GM12878 (cell line): ENCODE data around the gene MED25. TPM values are rescaled to one million over a fixed set of nuclear protein-coding genes. Genes with fewer than 3 reads are reported as not detected.

Source experiments
- ATAC-seq: fragments of 200-7000 bp; cut with Tn5 transposase; 3 replicates; pipeline ENCODE4 v1.9.1; 2020; ENCODE audit warnings: mild to moderate bottlenecking, moderate library complexity
- BruUV-seq: library from RNA; stranded (reverse); fragments of 400-500 nt; replicated peaks from 2 replicates; lab custom pipeline; 2021; lab: Mats Ljungman, UMichigan
- CTCF ChIA-PET: fragments of 300-600 bp; sonication (Branson Sonifier 250); formaldehyde crosslinking; extraction: SDS; loops from one replicate; lab custom pipeline; 2021; ENCODE audit warnings: inconsistent platforms; lab: Yijun Ruan, JAX
- POLR2A ChIA-PET: fragments of 350-600 bp; formaldehyde crosslinking; extraction: SDS; loops from one replicate; lab custom pipeline; 2021; ENCODE audit warnings: inconsistent platforms; lab: Charles Lee
- RAD21 ChIA-PET: fragments of 300-600 bp; sonication (Branson Sonifier 250); formaldehyde crosslinking; loops from one replicate; lab custom pipeline; 2023; ENCODE audit warnings: antibody characterized with exemption; ENCODE audit not compliant: unreplicated experiment; lab: Charles Lee
- SMC1A ChIA-PET: fragments of 300-600 bp; sonication (Branson Sonifier 250); formaldehyde crosslinking; loops from one replicate; lab custom pipeline; 2023; ENCODE audit not compliant: unreplicated experiment, uncharacterized antibody; lab: Charles Lee
- DNase-seq: peaks from one replicate; pipeline ENCODE4 v3.0.0-alpha.2; 2011; ENCODE audit warnings: low read depth, low spot score
- FAIRE-seq: peaks from 3 replicates; lab custom pipeline; 2011; peaks lifted over from hg19 to GRCh38; lab: Jason Lieb, UNC
- H2AFZ ChIP-seq: 2 replicates; pipeline ENCODE4 v1.6.0; 2011; ENCODE audit warnings: low read depth, low read length, control low read depth; ENCODE audit not compliant: control insufficient read depth
- H3K27ac ChIP-seq: 2 replicates; pipeline ENCODE4 v1.5.1; 2011; ENCODE audit warnings: control low read depth; ENCODE audit not compliant: control insufficient read depth, insufficient read depth
- H3K27me3 ChIP-seq, 2 experiments: replicated peaks in 1 of 2; 2 replicates each; pipeline versions ENCODE4 v1.6.0 to v1.6.1; 2011; ENCODE audit warnings: low read length in 1 of 2; ENCODE audit not compliant: control insufficient read depth in 2 of 2, insufficient read depth in 2 of 2
- H3K36me3 ChIP-seq, 2 experiments: 2 replicates each; pipeline ENCODE4 v1.5.1; 2011; ENCODE audit warnings: low read length in 1 of 2; ENCODE audit not compliant: control insufficient read depth in 2 of 2, insufficient read depth in 2 of 2
- H3K4me1 ChIP-seq: 2 replicates; pipeline ENCODE4 v1.6.1; 2011; ENCODE audit warnings: mild to moderate bottlenecking, low read length, moderate library complexity, mixed read lengths; ENCODE audit not compliant: control insufficient read depth, insufficient read depth
- H3K4me2 ChIP-seq: 2 replicates; pipeline ENCODE4 v1.6.0; 2011; ENCODE audit warnings: control low read depth; ENCODE audit not compliant: control insufficient read depth, insufficient read depth
- H3K4me3 ChIP-seq: fragments of 200-600 bp; sonication (generic); 2 replicates; pipeline ENCODE4 v1.5.1; 2016
- H3K79me2 ChIP-seq: 2 replicates; pipeline ENCODE4 v1.6.0; 2011; ENCODE audit warnings: low read length; ENCODE audit not compliant: control insufficient read depth, insufficient read depth
- H3K9ac ChIP-seq: 2 replicates; pipeline ENCODE4 v1.8.0; 2011; ENCODE audit warnings: low read length, control low read depth, mixed read lengths; ENCODE audit not compliant: control insufficient read depth, insufficient read depth
- H3K9me3 ChIP-seq: replicated peaks from 3 replicates; pipeline ENCODE4 v1.5.1; 2011; ENCODE audit warnings: mild to moderate bottlenecking, low read length; ENCODE audit not compliant: control insufficient read depth, insufficient read depth
- H4K20me1 ChIP-seq: 2 replicates; pipeline ENCODE4 v1.6.0; 2011; ENCODE audit not compliant: control insufficient read depth, insufficient read depth
- ATF3 ChIP-seq: IDR thresholded peaks from 2 replicates; pipeline ENCODE4 v1.6.1; 2011; ENCODE audit warnings: low read depth, mild to moderate bottlenecking, low read length, moderate library complexity, borderline replicate concordance; ENCODE audit errors: extremely low read depth
- CTCF ChIP-seq, 3 experiments: IDR thresholded peaks in 2 of 3; conservative IDR thresholded peaks in 1 of 3; 2 replicates each; pipeline ENCODE4 v1.5.1; 2011; ENCODE audit warnings: low read depth in 3 of 3, low read length in 3 of 3, mild to moderate bottlenecking in 3 of 3, control low read depth in 2 of 3, moderate library complexity in 2 of 3, inconsistent platforms in 1 of 3, mixed read lengths in 1 of 3; ENCODE audit not compliant: control insufficient read depth in 2 of 3, insufficient read depth in 1 of 3; ENCODE audit errors: extremely low read depth in 1 of 3
- NBN ChIP-seq: fragments of 450-650 bp; IDR thresholded peaks from 2 replicates; pipeline ENCODE4 v1.6.1; 2016
- PKNOX1 ChIP-seq: fragments of 450-650 bp; IDR thresholded peaks from 2 replicates; pipeline ENCODE4 v1.6.1; 2016; ENCODE audit warnings: mild to moderate bottlenecking
- POLR2A ChIP-seq: IDR thresholded peaks from 2 replicates; pipeline ENCODE4 v1.6.1; 2011; ENCODE audit warnings: low read depth, mild to moderate bottlenecking, low read length
- RAD21 ChIP-seq: IDR thresholded peaks from 2 replicates; pipeline ENCODE4 v1.6.1; 2011; ENCODE audit warnings: mild to moderate bottlenecking, low read depth, low read length, moderate library complexity; ENCODE audit not compliant: insufficient read depth
- RELA ChIP-seq: fragments of 450-650 bp; IDR thresholded peaks from 2 replicates; pipeline ENCODE4 v1.8.0; 2014; ENCODE audit warnings: borderline replicate concordance; ENCODE audit not compliant: partially characterized antibody
- SUPT20H ChIP-seq: IDR thresholded peaks from 2 replicates; pipeline ENCODE4 v1.6.1; 2011; ENCODE audit warnings: low read depth, mild to moderate bottlenecking, low read length, moderate library complexity, borderline replicate concordance; ENCODE audit not compliant: control insufficient read depth
- ZBTB33 ChIP-seq: fragments of 450-650 bp; IDR thresholded peaks from 2 replicates; pipeline ENCODE4 v1.6.1; 2017; ENCODE audit warnings: mild to moderate bottlenecking
- ZNF24 ChIP-seq: fragments of 450-650 bp; IDR thresholded peaks from 2 replicates; pipeline ENCODE4 v1.6.1; 2017; ENCODE audit warnings: antibody characterized with exemption, mild to moderate bottlenecking
- WGBS: methylation state at CpG from one replicate; pipeline ENCODE4 v1.1.6; 2016; ENCODE audit warnings: low lambda C conversion rate; ENCODE audit not compliant: insufficient replicate concordance, insufficient coverage; ENCODE audit errors: missing lambda C conversion rate; 5-methylcytosine and 5-hydroxymethylcytosine counted together
- in situ Hi-C: fragments of 300-500 bp; cut with MboI; formaldehyde crosslinking; loops from 9 replicates; pipeline ENCODE4 v1.14.3; 2018; ENCODE audit warnings: mixed read lengths
- intact Hi-C: fragments of 100-400 bp; cut with micrococcal nuclease; formaldehyde crosslinking; loops from one replicate; pipeline ENCODE4 v1.14.2; 2022; ENCODE audit not compliant: unreplicated experiment
- polyA plus RNA-seq, 11 experiments: library from polyadenylated mRNA; depleted of rRNA in 4 of 11; unstranded in 6 of 11; stranded (reverse) in 5 of 11; fragments of >200 nt; fragmentation: Nextera tagmentation in 4 of 11; fragmentation: Illumina TruSeq in 1 of 11; extraction: Ambion mirVana in 4 of 11; extraction: Trizol in 1 of 11; gene quantifications; 1 replicate in 1 of 11; 2 replicates in 10 of 11; pipeline versions ENCODE4 v1.2.1 to v1.2.3, GENCODE V29; 2011 to 2016; ENCODE audit warnings: inconsistent platforms in 2 of 11, missing spikeins in 2 of 11, low read depth in 1 of 11
- total RNA-seq, 4 experiments: library from RNA; depleted of rRNA in 3 of 4; stranded (reverse); fragments of >200 nt in 3 of 4; fragmentation: Illumina TruSeq in 1 of 4; extraction: Trizol in 1 of 4; gene quantifications; 2 replicates each; pipeline versions ENCODE4 v1.2.1 to v1.2.3, GENCODE V29; 2013 to 2021

The MED25 gene
- total and polyA plus RNA-seq, 10 of the 15 experiments (the other 5 are each of a cell fraction or from before 2014, with no cell fraction given), result 3.5 to 53.9 (median 17.1) TPM

GRCh38 chr19:49881672-49882394 is 63.7 kb downstream of the MED25 start (continued):
- TF ChIP-seq ATF3 (no peak), NBN (no peak), RAD21 (no peak), ZNF24 (no peak), POLR2A (peak; percentile 36; the same call in 1 of the 2 replicates), CTCF (IDR thresholded peaks at IDR 0.05 in 2 of 3, conservative IDR thresholded peaks at IDR 0.05 in 1 of 3; ENCODE audit: control insufficient read depth in 2 of 3, extremely low read depth in 1 of 3, insufficient read depth in 1 of 3, low read depth in 3 of 3, low read length in 3 of 3) (no peak), SUPT20H (no peak), PKNOX1 (peak; percentile 93)

- BruUV-seq, result no TSS peak
Observed at GRCh38 chr19:49882643-49883042, 64.6 kb downstream of the MED25 start.

More at GRCh38 chr19:49882643-49883042, 64.6 kb downstream of the MED25 start:
- ChIA-PET RAD21 (no interaction called here), SMC1A (interaction anchor here (1.0 to 1.1 kb wide), 2 partner anchors 12 to 29 kb away, joined by 3 read pairs; no protein-coding TSS in a partner anchor), CTCF (no interaction called here), POLR2A (interaction anchor here (1.0 kb wide), 2 partner anchors 11 to 24 kb away, joined by 3 read pairs; no protein-coding TSS in a partner anchor)
- H3K4me2 ChIP-seq, result no peak overlapping the region
- ATAC-seq, result no peak
- H3K27ac ChIP-seq, result no peak overlapping the region
- no peak overlapping the region for H3K4me3 ChIP-seq
- peaks cover 8 to 13% of the 10 kb centered on the region in 2 experiments for H3K36me3 ChIP-seq
- H2AFZ ChIP-seq, result no peak overlapping the region
- no peaks in the 10 kb centered on the region for H4K20me1 ChIP-seq
- H3K79me2 ChIP-seq, result peaks cover 6% of the 10 kb centered on the region
- no peak for DNase-seq
- no peaks in the 10 kb centered on the region; the same call in 2 of the 3 replicates for H3K9me3 ChIP-seq
- no peaks in the 10 kb centered on the region for H3K27me3 ChIP-seq
- peaks cover 12% of the 10 kb centered on the region for H3K4me1 ChIP-seq
- no peak for TF ChIP-seq RELA
- TF ChIP-seq ZBTB33, result no peak
- WGBS, result 95% methylated on average over 14 of the region's 14 CpGs
- FAIRE-seq, result no peak
- no peak overlapping the region for H3K9ac ChIP-seq
- intact Hi-C loops, result no loop called here
- in situ Hi-C loops, result loop anchor here (25.0 kb wide), 1 partner anchor 1245 kb away; the partner anchor contains the start of genes CA11 and DBP
